Measurements from ENCODE around the gene SERAC1. TPM values are rescaled to one million over a fixed set of nuclear protein-coding genes. Genes with fewer than 3 reads are reported as not detected.

The SERAC1 gene
- polyA plus RNA-seq, 2 of the 4 experiments (the other 2 are of a cell fraction): 5.1 to 6.7 TPM

DNA sequence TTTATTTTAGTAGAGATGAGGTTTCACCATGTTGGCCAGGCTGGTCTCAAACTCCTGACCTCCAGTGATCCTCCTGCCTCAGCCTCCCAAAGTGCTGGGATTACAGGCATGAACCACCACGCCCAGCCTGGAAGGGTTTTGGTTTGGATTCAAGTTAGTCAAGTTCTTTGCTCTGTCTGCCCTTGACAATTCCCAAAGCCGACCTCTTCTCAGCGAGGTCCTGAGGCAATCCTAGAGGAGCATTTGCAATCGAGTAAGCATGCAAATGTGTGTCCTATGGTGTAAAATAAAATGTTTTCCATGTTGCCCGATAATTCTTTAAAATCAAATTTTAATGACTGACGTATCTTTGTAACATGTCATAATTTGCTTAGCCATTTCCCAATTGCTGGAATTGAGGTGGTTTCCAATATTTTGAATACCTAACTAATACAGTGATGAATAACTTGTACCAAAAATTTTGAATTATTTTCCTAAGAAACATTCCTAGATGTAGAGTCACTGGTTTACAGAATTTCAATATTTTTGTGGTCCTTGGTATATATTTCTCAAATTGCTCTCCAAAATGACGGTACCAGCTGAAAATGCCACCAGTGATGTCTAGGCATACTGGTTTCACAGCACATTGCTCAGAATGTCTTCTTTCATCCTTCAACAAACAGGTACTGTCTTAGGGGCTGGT is 38.8 kb upstream of the SERAC1 start (continued):
- TF ChIP-seq, protein P1, sequence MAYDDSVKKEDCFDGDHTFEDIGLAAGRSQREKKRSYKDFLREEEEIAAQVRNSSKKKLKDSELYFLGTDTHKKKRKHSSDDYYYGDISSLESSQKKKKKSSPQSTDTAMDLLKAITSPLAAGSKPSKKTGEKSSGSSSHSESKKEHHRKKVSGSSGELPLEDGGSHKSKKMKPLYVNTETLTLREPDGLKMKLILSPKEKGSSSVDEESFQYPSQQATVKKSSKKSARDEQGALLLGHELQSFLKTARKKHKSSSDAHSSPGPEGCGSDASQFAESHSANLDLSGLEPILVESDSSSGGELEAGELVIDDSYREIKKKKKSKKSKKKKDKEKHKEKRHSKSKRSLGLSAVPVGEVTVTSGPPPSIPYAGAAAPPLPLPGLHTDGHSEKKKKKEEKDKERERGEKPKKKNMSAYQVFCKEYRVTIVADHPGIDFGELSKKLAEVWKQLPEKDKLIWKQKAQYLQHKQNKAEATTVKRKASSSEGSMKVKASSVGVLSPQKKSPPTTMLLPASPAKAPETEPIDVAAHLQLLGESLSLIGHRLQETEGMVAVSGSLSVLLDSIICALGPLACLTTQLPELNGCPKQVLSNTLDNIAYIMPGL (CRISPR knock-in tag; IDR thresholded peaks at IDR 0.05; ENCODE audit: borderline replicate concordance): no peak
- TF ChIP-seq, protein P2, sequence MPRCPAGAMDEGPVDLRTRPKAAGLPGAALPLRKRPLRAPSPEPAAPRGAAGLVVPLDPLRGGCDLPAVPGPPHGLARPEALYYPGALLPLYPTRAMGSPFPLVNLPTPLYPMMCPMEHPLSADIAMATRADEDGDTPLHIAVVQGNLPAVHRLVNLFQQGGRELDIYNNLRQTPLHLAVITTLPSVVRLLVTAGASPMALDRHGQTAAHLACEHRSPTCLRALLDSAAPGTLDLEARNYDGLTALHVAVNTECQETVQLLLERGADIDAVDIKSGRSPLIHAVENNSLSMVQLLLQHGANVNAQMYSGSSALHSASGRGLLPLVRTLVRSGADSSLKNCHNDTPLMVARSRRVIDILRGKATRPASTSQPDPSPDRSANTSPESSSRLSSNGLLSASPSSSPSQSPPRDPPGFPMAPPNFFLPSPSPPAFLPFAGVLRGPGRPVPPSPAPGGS (IDR thresholded peaks at IDR 0.05): no peak
- no peak for TF ChIP-seq PHF8 (IDR thresholded peaks at IDR 0.05; ENCODE audit: borderline replicate concordance, low read depth)
- no peak for TF ChIP-seq RARB (CRISPR knock-in tag; IDR thresholded peaks at IDR 0.05)
- no peak for TF ChIP-seq NPAS2 (CRISPR knock-in tag; IDR thresholded peaks at IDR 0.05; ENCODE audit: borderline replicate concordance)

DNA sequence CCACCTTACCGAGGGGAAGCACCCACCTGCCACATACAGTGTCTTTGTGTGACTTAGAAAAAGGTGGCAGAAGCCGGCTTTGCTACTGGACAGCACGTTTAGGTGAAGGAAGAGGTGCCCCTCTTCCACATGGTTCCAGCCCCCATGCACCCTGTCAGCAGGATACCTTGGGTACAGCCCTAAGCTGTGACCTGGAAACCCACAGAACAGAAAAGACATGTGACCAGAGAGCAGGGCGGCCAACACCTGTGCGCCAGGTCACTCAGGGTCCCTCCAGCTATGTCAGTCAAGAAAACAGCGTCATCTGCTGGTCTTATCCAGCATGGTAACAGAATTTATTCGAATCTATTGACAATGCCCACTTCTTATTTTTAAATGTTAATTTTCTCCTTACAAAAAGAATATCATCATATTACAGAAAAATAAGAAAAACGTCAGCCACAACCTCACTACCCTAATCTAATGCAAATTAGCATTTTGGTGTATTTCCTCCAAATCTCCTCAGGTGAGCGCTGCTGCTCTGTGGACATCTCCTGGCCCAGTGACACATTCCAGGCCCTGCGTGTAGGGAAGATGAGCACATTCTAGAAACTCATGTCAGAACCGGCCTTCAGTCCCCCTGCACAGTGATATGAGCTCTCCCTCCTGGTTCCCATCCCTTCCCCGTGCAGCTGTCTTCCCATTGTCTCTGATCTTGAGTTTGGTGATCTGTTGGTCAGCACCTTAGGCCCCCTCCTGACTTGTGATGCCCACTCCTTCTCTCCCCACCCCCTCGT is 37.3 kb upstream of the SERAC1 start:
- no peak overlapping the region for H3K4me2 ChIP-seq
- CTCF ChIA-PET: interaction anchor here (0.9 to 1.7 kb wide), 4 partner anchors 8 to 15 kb away, joined by 3 to 7 read pairs (median 4); no protein-coding TSS in a partner anchor
- TF ChIP-seq, protein P3, sequence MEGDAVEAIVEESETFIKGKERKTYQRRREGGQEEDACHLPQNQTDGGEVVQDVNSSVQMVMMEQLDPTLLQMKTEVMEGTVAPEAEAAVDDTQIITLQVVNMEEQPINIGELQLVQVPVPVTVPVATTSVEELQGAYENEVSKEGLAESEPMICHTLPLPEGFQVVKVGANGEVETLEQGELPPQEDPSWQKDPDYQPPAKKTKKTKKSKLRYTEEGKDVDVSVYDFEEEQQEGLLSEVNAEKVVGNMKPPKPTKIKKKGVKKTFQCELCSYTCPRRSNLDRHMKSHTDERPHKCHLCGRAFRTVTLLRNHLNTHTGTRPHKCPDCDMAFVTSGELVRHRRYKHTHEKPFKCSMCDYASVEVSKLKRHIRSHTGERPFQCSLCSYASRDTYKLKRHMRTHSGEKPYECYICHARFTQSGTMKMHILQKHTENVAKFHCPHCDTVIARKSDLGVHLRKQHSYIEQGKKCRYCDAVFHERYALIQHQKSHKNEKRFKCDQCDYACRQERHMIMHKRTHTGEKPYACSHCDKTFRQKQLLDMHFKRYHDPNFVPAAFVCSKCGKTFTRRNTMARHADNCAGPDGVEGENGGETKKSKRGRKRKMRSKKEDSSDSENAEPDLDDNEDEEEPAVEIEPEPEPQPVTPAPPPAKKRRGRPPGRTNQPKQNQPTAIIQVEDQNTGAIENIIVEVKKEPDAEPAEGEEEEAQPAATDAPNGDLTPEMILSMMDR (IDR thresholded peaks at IDR 0.05): peak; percentile 11; the same call in 1 of the 3 replicates
- TF ChIP-seq RAD21 (conservative IDR thresholded peaks at IDR 0.05 in 1 of 2, IDR thresholded peaks at IDR 0.05 in 1 of 2) (peak in 1 of 2 experiments; percentile 33; a peak in 2 of 5 replicates), EHF (CRISPR knock-in tag; IDR thresholded peaks at IDR 0.05) (no peak)
- POLR2A ChIA-PET: no interaction called here
- DNase-seq (ENCODE audit: low read depth in 1 of 2, low spot score in 1 of 2): no peak
- no peaks in the 10 kb centered on the region for H3K9me3 ChIP-seq
- H3K27ac ChIP-seq: no peak overlapping the region
- FAIRE-seq: no peak
- peak in 1 of 2 experiments; percentile 29; a peak in 2 of 6 replicates for ATAC-seq
- H3K4me1 ChIP-seq: no peaks in the 10 kb centered on the region
- 50% methylated on average over 13 of the region's 13 CpGs for WGBS (ENCODE audit: missing lambda C conversion rate)
- no peak overlapping the region for H3K4me3 ChIP-seq

DNA sequence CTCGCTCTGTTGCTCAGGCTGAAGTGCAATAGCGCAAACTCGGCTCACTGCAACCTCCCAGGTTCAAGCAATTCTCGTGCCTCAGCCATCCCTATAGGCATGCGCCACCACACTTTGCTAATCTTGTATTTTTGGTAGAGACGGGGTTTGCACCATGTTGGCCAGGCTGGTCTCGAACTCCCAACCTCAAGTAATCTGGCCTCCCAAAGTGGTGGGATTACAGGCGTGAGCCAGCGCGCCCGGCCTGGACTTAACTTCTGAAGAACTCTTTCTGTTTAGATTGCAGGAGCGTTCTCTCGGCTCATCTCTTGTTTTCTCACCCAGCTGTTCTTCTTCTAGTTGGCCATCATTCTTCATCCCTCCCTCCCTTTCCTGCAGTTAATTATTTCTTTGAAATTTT is 30.4 kb upstream of the SERAC1 start:
- Histone ChIP-seq H3K9me3 (no peaks in the 10 kb centered on the region), H3K4me3 (no peak overlapping the region), H3K4me2 (no peak overlapping the region), H3K4me1 (no peaks in the 10 kb centered on the region), H3K27ac (no peak overlapping the region)
- TF ChIP-seq FOXS1 (CRISPR knock-in tag; IDR thresholded peaks at IDR 0.05) (no peak), BHLHE40 (IDR thresholded peaks at IDR 0.05; ENCODE audit: low read depth, low read length) (no peak), ESRRA (IDR thresholded peaks at IDR 0.05; ENCODE audit: borderline replicate concordance, low read length) (no peak), ZNF302 (CRISPR knock-in tag; IDR thresholded peaks at IDR 0.05) (no peak), POLR2A (IDR thresholded peaks at IDR 0.05; ENCODE audit: low read length) (no peak), SREBF2 (IDR thresholded peaks at IDR 0.05) (no peak), KDM1A (IDR thresholded peaks at IDR 0.05; ENCODE audit: low read depth) (no peak), HEYL (CRISPR knock-in tag; IDR thresholded peaks at IDR 0.05) (no peak), JUN (IDR thresholded peaks at IDR 0.05) (no peak), NR3C1 (IDR thresholded peaks at IDR 0.05) (no peak)
- TF ChIP-seq, protein P4, sequence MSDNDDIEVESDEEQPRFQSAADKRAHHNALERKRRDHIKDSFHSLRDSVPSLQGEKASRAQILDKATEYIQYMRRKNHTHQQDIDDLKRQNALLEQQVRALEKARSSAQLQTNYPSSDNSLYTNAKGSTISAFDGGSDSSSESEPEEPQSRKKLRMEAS (IDR thresholded peaks at IDR 0.05): no peak
- TF ChIP-seq, protein P5, sequence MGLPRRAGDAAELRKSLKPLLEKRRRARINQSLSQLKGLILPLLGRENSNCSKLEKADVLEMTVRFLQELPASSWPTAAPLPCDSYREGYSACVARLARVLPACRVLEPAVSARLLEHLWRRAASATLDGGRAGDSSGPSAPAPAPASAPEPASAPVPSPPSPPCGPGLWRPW (IDR thresholded peaks at IDR 0.05): no peak
- TF ChIP-seq, protein P6, sequence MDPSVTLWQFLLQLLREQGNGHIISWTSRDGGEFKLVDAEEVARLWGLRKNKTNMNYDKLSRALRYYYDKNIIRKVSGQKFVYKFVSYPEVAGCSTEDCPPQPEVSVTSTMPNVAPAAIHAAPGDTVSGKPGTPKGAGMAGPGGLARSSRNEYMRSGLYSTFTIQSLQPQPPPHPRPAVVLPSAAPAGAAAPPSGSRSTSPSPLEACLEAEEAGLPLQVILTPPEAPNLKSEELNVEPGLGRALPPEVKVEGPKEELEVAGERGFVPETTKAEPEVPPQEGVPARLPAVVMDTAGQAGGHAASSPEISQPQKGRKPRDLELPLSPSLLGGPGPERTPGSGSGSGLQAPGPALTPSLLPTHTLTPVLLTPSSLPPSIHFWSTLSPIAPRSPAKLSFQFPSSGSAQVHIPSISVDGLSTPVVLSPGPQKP (IDR thresholded peaks at IDR 0.05; ENCODE audit: low read depth, low read length): no peak
- POLR2A ChIA-PET: no interaction called here
- ATAC-seq (no peak), DNase-seq (ENCODE audit: low read depth in 1 of 2, low spot score in 1 of 2) (no peak), FAIRE-seq (no peak)
- 91% methylated on average over 13 of the region's 13 CpGs for WGBS (ENCODE audit: missing lambda C conversion rate)
- CTCF ChIA-PET: no interaction called here

All from A549 (cell line).